Lower leg skin (tissue), 3 donors: Measurements from ENCODE around the gene TLL2.

Experiments used
- CTCF ChIP-seq, 3 donors: fragments of 450-650 bp; IDR thresholded peaks; one replicate each; pipeline ENCODE4 v1.5.1; 2016; ENCODE audit warnings: antibody characterized with exemption in 3 of 3, mild to moderate bottlenecking in 3 of 3, moderate library complexity in 2 of 3
- POLR2A ChIP-seq, 2 donors: fragments of 450-650 bp; IDR thresholded peaks; one replicate each; pipeline ENCODE4 v1.6.1; 2016 to 2017; ENCODE audit warnings: antibody characterized with exemption in 2 of 2, mild to moderate bottlenecking in 1 of 2, moderate library complexity in 1 of 2

- TF ChIP-seq POLR2A (IDR thresholded peaks at IDR 0.05) (no peak), CTCF (IDR thresholded peaks at IDR 0.05) (no peak)
These were observed 11.0 kb downstream of the TLL2 start for GRCh38 chr10:96502561-96503282.
